Neural cell (in vitro differentiated cells): ENCODE results near the gene PBX4. TPM values are rescaled to one million over a fixed set of nuclear protein-coding genes. Genes with fewer than 3 reads are reported as not detected.

ENCODE experiments used
- H2AFZ ChIP-seq: fragments of 200-600, 300-800 bp; sonication (generic), shearing (Covaris generic); 2 replicates; pipeline ENCODE4 v1.6.0; 2014; ENCODE audit warnings: low read depth, mild to moderate bottlenecking, antibody characterized with exemption, low read length, moderate library complexity
- H3F3A ChIP-seq: fragments of 200-600 bp; shearing (Covaris generic); 2 replicates; pipeline ENCODE4 v1.6.1; 2016; ENCODE audit warnings: mild to moderate bottlenecking, moderate library complexity, mixed read lengths, antibody characterized with exemption, low read length; ENCODE audit not compliant: insufficient read depth, poor library complexity, severe bottlenecking
- H3K27ac ChIP-seq: fragments of 200-600, 300-800 bp; sonication (generic), shearing (Covaris generic); 2 replicates; pipeline ENCODE4 v1.5.1; 2014; ENCODE audit warnings: mild to moderate bottlenecking, low read length, moderate library complexity
- H3K27me3 ChIP-seq: fragments of 300-800, 200-600 bp; sonication (generic), shearing (Covaris generic); 2 replicates; pipeline ENCODE4 v1.6.0; 2014; ENCODE audit warnings: mild to moderate bottlenecking, low read depth, low read length, moderate library complexity; ENCODE audit not compliant: insufficient read depth
- H3K36me3 ChIP-seq: fragments of 300-800, 200-600 bp; sonication (generic), shearing (Covaris generic); 2 replicates; pipeline ENCODE4 v1.5.1; 2014; ENCODE audit warnings: mild to moderate bottlenecking, antibody characterized with exemption, low read length, moderate library complexity; ENCODE audit not compliant: insufficient read depth
- H3K4me2 ChIP-seq: fragments of 300-800, 200-600 bp; sonication (generic), shearing (Covaris generic); 2 replicates; pipeline ENCODE4 v1.6.0; 2014; ENCODE audit warnings: mild to moderate bottlenecking, low read length
- H3K4me3 ChIP-seq: fragments of 300-800, 200-600 bp; sonication (generic), shearing (Covaris generic); 2 replicates; pipeline ENCODE4 v1.5.1; 2014; ENCODE audit warnings: mild to moderate bottlenecking, low read length, moderate library complexity
- H3K79me2 ChIP-seq: fragments of 200-600 bp; shearing (Covaris generic); replicated peaks from 2 replicates; pipeline ENCODE4 v1.6.0; 2014; ENCODE audit warnings: mild to moderate bottlenecking, low read length, moderate library complexity; ENCODE audit not compliant: insufficient read depth
- H3K9ac ChIP-seq: fragments of 300-800, 200-600 bp; sonication (generic), shearing (Covaris generic); 2 replicates; pipeline ENCODE4 v1.6.1; 2016; ENCODE audit warnings: mild to moderate bottlenecking, low read length, mixed read lengths
- H3K9me2 ChIP-seq: fragments of 200-600 bp; shearing (Covaris generic); 2 replicates; pipeline ENCODE4 v1.6.1; 2016; ENCODE audit warnings: mild to moderate bottlenecking, low read length, mixed read lengths; ENCODE audit not compliant: insufficient read depth
- H3K9me3 ChIP-seq: fragments of 200-600, 300-800 bp; sonication (generic), shearing (Covaris generic); 2 replicates; pipeline ENCODE4 v1.6.1; 2016; ENCODE audit warnings: mild to moderate bottlenecking, mixed run types, low read length, moderate library complexity, mixed read lengths
- H4K20me1 ChIP-seq: fragments of 200-600 bp; shearing (Covaris generic); 2 replicates; pipeline ENCODE4 v1.6.1; 2016; ENCODE audit warnings: mild to moderate bottlenecking, mixed run types; ENCODE audit not compliant: insufficient read depth
- CTCF ChIP-seq: fragments of 450-650 bp; IDR thresholded peaks from 2 replicates; pipeline ENCODE4 v1.5.1; 2014; ENCODE audit warnings: antibody characterized with exemption, mild to moderate bottlenecking, moderate library complexity; ENCODE audit not compliant: poor library complexity, severe bottlenecking
- EP300 ChIP-seq: fragments of 450-650 bp; conservative IDR thresholded peaks from 2 replicates; pipeline ENCODE4 v1.6.1; 2014; ENCODE audit warnings: antibody characterized with exemption, mild to moderate bottlenecking, moderate library complexity; ENCODE audit not compliant: poor library complexity, severe bottlenecking
- EZH2 ChIP-seq: fragments of 200-600, 300-800 bp; shearing (Covaris generic), sonication (generic); IDR thresholded peaks from 2 replicates; pipeline ENCODE4 v1.6.1; 2014; ENCODE audit warnings: antibody characterized with exemption, low read length, borderline replicate concordance, mild to moderate bottlenecking; ENCODE audit not compliant: insufficient read depth, poor library complexity, severe bottlenecking
- MXI1 ChIP-seq: fragments of 450-650 bp; conservative IDR thresholded peaks from 2 replicates; pipeline ENCODE4 v1.6.1; 2014; ENCODE audit warnings: antibody characterized with exemption, mild to moderate bottlenecking; ENCODE audit not compliant: poor library complexity, severe bottlenecking
- POLR2AphosphoS5 ChIP-seq: IDR thresholded peaks from 2 replicates; pipeline ENCODE4 v1.6.1; 2012
- RAD21 ChIP-seq: fragments of 450-650 bp; conservative IDR thresholded peaks from 2 replicates; pipeline ENCODE4 v1.6.1; 2014; ENCODE audit warnings: antibody characterized with exemption, mild to moderate bottlenecking, moderate library complexity
- SMC3 ChIP-seq: fragments of 450-650 bp; conservative IDR thresholded peaks from 2 replicates; pipeline ENCODE4 v1.6.1; 2014; ENCODE audit warnings: antibody characterized with exemption, mild to moderate bottlenecking, moderate library complexity; ENCODE audit not compliant: poor library complexity
- TAF1 ChIP-seq: IDR thresholded peaks from 2 replicates; pipeline ENCODE4 v1.6.1; 2012; ENCODE audit warnings: low read depth
- polyA plus RNA-seq: library from polyadenylated mRNA; depleted of rRNA; stranded (reverse); fragments of >200 nt; gene quantifications from 2 replicates; pipeline ENCODE4 v1.2.3, GENCODE V29; 2014
- TF ChIP-seq, protein P1 (sequence below): IDR thresholded peaks from 2 replicates; pipeline ENCODE4 v1.6.1; 2012; ENCODE audit warnings: borderline replicate concordance

The PBX4 gene
- polyA plus RNA-seq, 1 donor from 2014 or later = 7.5 TPM

GRCh38 chr19:19525611-19526380 is 92.7 kb downstream of the PBX4 start:
- Histone ChIP-seq H3K27ac (no peak overlapping the region), H3K36me3 (no peaks in the 10 kb centered on the region), H3K9me2 (no peaks in the 10 kb centered on the region), H3K9me3 (no peaks in the 10 kb centered on the region), H2AFZ (no peak overlapping the region), H3F3A (no peaks in the 10 kb centered on the region), H4K20me1 (no peaks in the 10 kb centered on the region), H3K4me2 (no peak overlapping the region), H3K9ac (no peak overlapping the region), H3K79me2 (peaks cover 7% of the 10 kb centered on the region), H3K27me3 (no peaks in the 10 kb centered on the region), H3K4me3 (no peak overlapping the region)
- TF ChIP-seq POLR2AphosphoS5 = no peak
- TF ChIP-seq SMC3 = no peak
- no peak for TF ChIP-seq CTCF
- no peak for TF ChIP-seq EP300
- TF ChIP-seq RAD21 = no peak
- TF ChIP-seq EZH2 = no peak
- TF ChIP-seq, protein P1, sequence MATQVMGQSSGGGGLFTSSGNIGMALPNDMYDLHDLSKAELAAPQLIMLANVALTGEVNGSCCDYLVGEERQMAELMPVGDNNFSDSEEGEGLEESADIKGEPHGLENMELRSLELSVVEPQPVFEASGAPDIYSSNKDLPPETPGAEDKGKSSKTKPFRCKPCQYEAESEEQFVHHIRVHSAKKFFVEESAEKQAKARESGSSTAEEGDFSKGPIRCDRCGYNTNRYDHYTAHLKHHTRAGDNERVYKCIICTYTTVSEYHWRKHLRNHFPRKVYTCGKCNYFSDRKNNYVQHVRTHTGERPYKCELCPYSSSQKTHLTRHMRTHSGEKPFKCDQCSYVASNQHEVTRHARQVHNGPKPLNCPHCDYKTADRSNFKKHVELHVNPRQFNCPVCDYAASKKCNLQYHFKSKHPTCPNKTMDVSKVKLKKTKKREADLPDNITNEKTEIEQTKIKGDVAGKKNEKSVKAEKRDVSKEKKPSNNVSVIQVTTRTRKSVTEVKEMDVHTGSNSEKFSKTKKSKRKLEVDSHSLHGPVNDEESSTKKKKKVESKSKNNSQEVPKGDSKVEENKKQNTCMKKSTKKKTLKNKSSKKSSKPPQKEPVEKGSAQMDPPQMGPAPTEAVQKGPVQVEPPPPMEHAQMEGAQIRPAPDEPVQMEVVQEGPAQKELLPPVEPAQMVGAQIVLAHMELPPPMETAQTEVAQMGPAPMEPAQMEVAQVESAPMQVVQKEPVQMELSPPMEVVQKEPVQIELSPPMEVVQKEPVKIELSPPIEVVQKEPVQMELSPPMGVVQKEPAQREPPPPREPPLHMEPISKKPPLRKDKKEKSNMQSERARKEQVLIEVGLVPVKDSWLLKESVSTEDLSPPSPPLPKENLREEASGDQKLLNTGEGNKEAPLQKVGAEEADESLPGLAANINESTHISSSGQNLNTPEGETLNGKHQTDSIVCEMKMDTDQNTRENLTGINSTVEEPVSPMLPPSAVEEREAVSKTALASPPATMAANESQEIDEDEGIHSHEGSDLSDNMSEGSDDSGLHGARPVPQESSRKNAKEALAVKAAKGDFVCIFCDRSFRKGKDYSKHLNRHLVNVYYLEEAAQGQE = no peak
- no peak for TF ChIP-seq TAF1
- TF ChIP-seq MXI1 = no peak

GRCh38 chr19:19524053-19524452 is 94.4 kb downstream of the PBX4 start:
- no peak overlapping the region for H3K9ac ChIP-seq
- H3K27me3 ChIP-seq = no peaks in the 10 kb centered on the region
- no peak overlapping the region for H3K4me2 ChIP-seq
- H3K9me2 ChIP-seq = no peaks in the 10 kb centered on the region
- H3K4me3 ChIP-seq = no peak overlapping the region
- no peak overlapping the region for H3K27ac ChIP-seq
- no peaks in the 10 kb centered on the region for H3K9me3 ChIP-seq
- no peak for TF ChIP-seq EP300
- TF ChIP-seq RAD21 = no peak
- H2AFZ ChIP-seq = no peak overlapping the region
- H3F3A ChIP-seq = no peaks in the 10 kb centered on the region
- no peaks in the 10 kb centered on the region for H4K20me1 ChIP-seq
- no peaks in the 10 kb centered on the region for H3K36me3 ChIP-seq
- H3K79me2 ChIP-seq = peaks cover 13% of the 10 kb centered on the region
